IMR-90 (cell line): ENCODE results near the gene VAMP4. TPM values are rescaled to one million over a fixed set of nuclear protein-coding genes. Genes with fewer than 3 reads are reported as not detected.
"Not testable (repeated sequence)": the region's sequence is repeated elsewhere in the genome, so short reads cannot be mapped to it uniquely, and the experiment has no call there.

Source experiments
- ATAC-seq: fragments of 200-7000 bp; cut with Tn5 transposase; 2 replicates; pipeline ENCODE4 v1.9.1; 2020; ENCODE audit warnings: low read depth, mild to moderate bottlenecking, moderate library complexity
- BruUV-seq: library from RNA; stranded (reverse); fragments of 400-500 nt; replicated peaks from 2 replicates; lab custom pipeline; 2021; lab: Mats Ljungman, UMichigan
- CTCF ChIA-PET: fragments of 300-600 bp; formaldehyde crosslinking; extraction: SDS; loops from one replicate; lab custom pipeline; 2021; ENCODE audit warnings: antibody characterized with exemption; lab: Yijun Ruan, JAX
- POLR2A ChIA-PET: fragments of 300-600 bp; sonication (Branson Sonifier 250); formaldehyde crosslinking; loops from one replicate; lab custom pipeline; 2022; ENCODE audit warnings: antibody characterized with exemption; ENCODE audit not compliant: unreplicated experiment; lab: Charles Lee
- DNase-seq: peaks from one replicate; pipeline ENCODE4 v3.0.0; 2013
- H2AFZ ChIP-seq: replicated peaks from 2 replicates; pipeline ENCODE3; 2013; ENCODE audit warnings: low read length, mild to moderate bottlenecking; ENCODE audit not compliant: poor library complexity
- H2AK5ac ChIP-seq: 2 replicates; pipeline ENCODE4 v1.6.1; 2013; ENCODE audit warnings: low read depth, low read length, inconsistent platforms
- H2AK9ac ChIP-seq: replicated peaks from 2 replicates; pipeline ENCODE3; 2013; ENCODE audit warnings: mild to moderate bottlenecking, low read depth, low read length, moderate library complexity; ENCODE audit not compliant: poor library complexity
- H2BK120ac ChIP-seq: 2 replicates; pipeline ENCODE4 v1.6.1; 2013; ENCODE audit warnings: low read depth, low read length, inconsistent platforms
- H2BK15ac ChIP-seq: 3 replicates; pipeline ENCODE4 v1.6.1; 2013; ENCODE audit warnings: low read depth, low read length, inconsistent platforms
- H2BK20ac ChIP-seq: 2 replicates; pipeline ENCODE4 v1.6.1; 2013; ENCODE audit warnings: low read depth, mild to moderate bottlenecking, inconsistent platforms, low read length, moderate library complexity
- H2BK5ac ChIP-seq: 2 replicates; pipeline ENCODE4 v1.6.1; 2013; ENCODE audit warnings: mild to moderate bottlenecking, low read depth, low read length, inconsistent platforms; ENCODE audit not compliant: poor library complexity, severe bottlenecking
- H3K14ac ChIP-seq: replicated peaks from 2 replicates; pipeline ENCODE4 v1.6.1; 2013; ENCODE audit warnings: low read depth, low read length, inconsistent platforms
- H3K18ac ChIP-seq: 2 replicates; pipeline ENCODE4 v1.6.1; 2013; ENCODE audit warnings: low read depth, low read length, control low read depth
- H3K23ac ChIP-seq: 2 replicates; pipeline ENCODE4 v1.6.1; 2013; ENCODE audit warnings: low read depth, low read length, inconsistent platforms
- H3K27ac ChIP-seq: 2 replicates; pipeline ENCODE4 v1.5.1; 2013; ENCODE audit warnings: mild to moderate bottlenecking, control low read depth, low read length; ENCODE audit not compliant: insufficient read depth
- H3K27me3 ChIP-seq: 2 replicates; pipeline ENCODE4 v1.6.1; 2013; ENCODE audit warnings: low read length; ENCODE audit not compliant: control insufficient read depth, insufficient read depth
- H3K36me3 ChIP-seq: 2 replicates; pipeline ENCODE4 v1.6.1; 2013; ENCODE audit warnings: low read length, mixed read lengths; ENCODE audit not compliant: control insufficient read depth, insufficient read depth
- H3K4ac ChIP-seq: 2 replicates; pipeline ENCODE4 v1.6.1; 2013; ENCODE audit warnings: low read depth, low read length, inconsistent platforms
- H3K4me1 ChIP-seq: 2 replicates; pipeline ENCODE4 v1.6.1; 2013; ENCODE audit warnings: low read length, mixed read lengths; ENCODE audit not compliant: control insufficient read depth, insufficient read depth
- H3K4me2 ChIP-seq: 2 replicates; pipeline ENCODE4 v1.6.1; 2013; ENCODE audit warnings: low read depth, mild to moderate bottlenecking, control low read depth, low read length, moderate library complexity
- H3K4me3 ChIP-seq: 2 replicates; pipeline ENCODE4 v1.5.1; 2013; ENCODE audit warnings: low read depth, mild to moderate bottlenecking, control low read depth, low read length, moderate library complexity; ENCODE audit not compliant: insufficient read depth
- H3K56ac ChIP-seq: 2 replicates; pipeline ENCODE4 v1.6.1; 2013; ENCODE audit warnings: low read length, inconsistent platforms; ENCODE audit not compliant: insufficient read depth; ENCODE audit errors: extremely low read depth
- H3K79me1 ChIP-seq, 2 experiments: 2 replicates each; pipeline ENCODE4 v1.6.1; 2013; ENCODE audit warnings: low read length in 2 of 2, inconsistent platforms in 1 of 2, low read depth in 1 of 2
- H3K9ac ChIP-seq: 2 replicates; pipeline ENCODE4 v1.6.1; 2013; ENCODE audit warnings: low read depth, low read length, control low read depth
- H3K9me1 ChIP-seq: 2 replicates; pipeline ENCODE4 v1.6.1; 2013; ENCODE audit warnings: low read length, inconsistent platforms; ENCODE audit not compliant: insufficient read depth
- H3K9me3 ChIP-seq: 2 replicates; pipeline ENCODE4 v1.6.1; 2013; ENCODE audit warnings: low read length; ENCODE audit not compliant: control insufficient read depth, insufficient read depth
- H4K20me1 ChIP-seq: 2 replicates; pipeline ENCODE4 v1.6.1; 2013; ENCODE audit warnings: low read length, inconsistent platforms; ENCODE audit not compliant: insufficient read depth
- H4K5ac ChIP-seq: 2 replicates; pipeline ENCODE4 v1.6.1; 2013; ENCODE audit warnings: mild to moderate bottlenecking, low read depth, low read length, control low read depth
- H4K8ac ChIP-seq, 2 experiments: 2 replicates each; pipeline ENCODE4 v1.6.1; 2013; ENCODE audit warnings: low read depth in 2 of 2, low read length in 2 of 2, control low read depth in 1 of 2, inconsistent platforms in 1 of 2
- H4K91ac ChIP-seq: 2 replicates; pipeline ENCODE4 v1.6.1; 2013; ENCODE audit warnings: low read depth, low read length, inconsistent platforms; ENCODE audit not compliant: insufficient read depth
- WGBS, 2 experiments: methylation state at CpG; one replicate each; pipeline versions ENCODE4 v1.1.5 to v1.1.7; 2013; ENCODE audit warnings: missing lambda C conversion rate in 2 of 2; ENCODE audit not compliant: insufficient read length in 1 of 2; ENCODE audit errors: extremely low coverage in 2 of 2; 5-methylcytosine and 5-hydroxymethylcytosine counted together
- dilution Hi-C: fragments of 300-500 bp; cut with HindIII; formaldehyde crosslinking; loops from one replicate; pipeline ENCODE4 v1.14.3; 2018; ENCODE audit warnings: low sequenced_read_pairs; ENCODE audit not compliant: unreplicated experiment
- in situ Hi-C: fragments of 300-500 bp; cut with MboI; formaldehyde crosslinking; loops from 3 replicates; pipeline ENCODE4 v1.14.3; 2019; ENCODE audit warnings: low sequenced_read_pairs, inconsistent platforms, mixed read lengths
- intact Hi-C: fragments of 100-400 bp; cut with micrococcal nuclease; formaldehyde crosslinking; loops from 2 replicates; pipeline ENCODE4 v1.10.0; 2022
- polyA plus RNA-seq, 3 experiments: library from polyadenylated mRNA; depleted of rRNA; stranded (reverse); fragments of >200 nt; gene quantifications; 2 replicates each; pipeline ENCODE4 v1.2.3, GENCODE V29; 2012; ENCODE audit warnings: low replicate concordance in 1 of 3
- total RNA-seq: library from RNA; depleted of rRNA; stranded (reverse); fragments of >200 nt; gene quantifications from 2 replicates; pipeline ENCODE4 v1.2.3, GENCODE V29; 2012

Gene VAMP4
- total and polyA plus RNA-seq, 2 of the 4 experiments (the other 2 are of a cell fraction): 3.4 to 5.4 TPM

DNA sequence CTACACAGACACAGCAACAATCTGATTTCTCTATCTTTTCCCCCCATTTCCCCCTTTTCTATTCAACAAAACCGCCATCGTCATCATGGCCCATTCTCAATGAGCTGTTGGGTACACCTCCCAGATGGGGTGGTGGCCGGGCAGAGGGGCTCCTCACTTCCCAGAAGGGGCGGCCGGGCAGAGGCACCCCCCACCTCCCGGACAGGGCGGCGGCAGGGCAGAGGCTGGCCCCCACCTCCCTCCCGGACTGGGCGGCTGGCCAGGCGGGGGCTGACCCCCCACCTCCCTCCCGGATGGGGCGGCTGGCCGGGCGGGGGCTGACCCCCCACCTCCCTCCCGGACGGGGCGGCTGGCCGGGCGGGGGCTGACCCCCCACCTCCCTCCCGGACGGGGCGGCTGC is 48.3 kb downstream of the VAMP4 start:
- H2BK5ac ChIP-seq, H2BK15ac ChIP-seq, H3K56ac ChIP-seq, H2BK20ac ChIP-seq, H3K23ac ChIP-seq, H2BK120ac ChIP-seq, H3K14ac ChIP-seq, H3K9ac ChIP-seq, POLR2A ChIA-PET, H3K4me2 ChIP-seq, H2AFZ ChIP-seq, H3K4me1 ChIP-seq, H3K4me3 ChIP-seq, H2AK5ac ChIP-seq, H2AK9ac ChIP-seq, H4K5ac ChIP-seq, H3K36me3 ChIP-seq, intact Hi-C loops, BruUV-seq, H3K9me1 ChIP-seq, in situ Hi-C loops, H3K27ac ChIP-seq, H4K20me1 ChIP-seq, DNase-seq, H3K18ac ChIP-seq, CTCF ChIA-PET, H3K9me3 ChIP-seq, H3K79me1 ChIP-seq, H4K8ac ChIP-seq, H3K27me3 ChIP-seq, H3K4ac ChIP-seq, H4K91ac ChIP-seq, ATAC-seq, dilution Hi-C loops: not testable (repeated sequence)
- 93% methylated on average over 3 of the region's 23 CpGs; no CpG with 5 or more reads in 1 of the 2 experiments for WGBS, 2 experiments
